ENCODE data around the gene S100A4.
A peak's percentile ranks its signal among the peaks of the same experiment; 100 is the strongest.

Gene S100A4

GRCh38 chr1:153536671-153537375 is 8.8 kb downstream of the S100A4 start:
- TF ChIP-seq, protein P1, sequence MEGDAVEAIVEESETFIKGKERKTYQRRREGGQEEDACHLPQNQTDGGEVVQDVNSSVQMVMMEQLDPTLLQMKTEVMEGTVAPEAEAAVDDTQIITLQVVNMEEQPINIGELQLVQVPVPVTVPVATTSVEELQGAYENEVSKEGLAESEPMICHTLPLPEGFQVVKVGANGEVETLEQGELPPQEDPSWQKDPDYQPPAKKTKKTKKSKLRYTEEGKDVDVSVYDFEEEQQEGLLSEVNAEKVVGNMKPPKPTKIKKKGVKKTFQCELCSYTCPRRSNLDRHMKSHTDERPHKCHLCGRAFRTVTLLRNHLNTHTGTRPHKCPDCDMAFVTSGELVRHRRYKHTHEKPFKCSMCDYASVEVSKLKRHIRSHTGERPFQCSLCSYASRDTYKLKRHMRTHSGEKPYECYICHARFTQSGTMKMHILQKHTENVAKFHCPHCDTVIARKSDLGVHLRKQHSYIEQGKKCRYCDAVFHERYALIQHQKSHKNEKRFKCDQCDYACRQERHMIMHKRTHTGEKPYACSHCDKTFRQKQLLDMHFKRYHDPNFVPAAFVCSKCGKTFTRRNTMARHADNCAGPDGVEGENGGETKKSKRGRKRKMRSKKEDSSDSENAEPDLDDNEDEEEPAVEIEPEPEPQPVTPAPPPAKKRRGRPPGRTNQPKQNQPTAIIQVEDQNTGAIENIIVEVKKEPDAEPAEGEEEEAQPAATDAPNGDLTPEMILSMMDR (conservative IDR thresholded peaks at IDR 0.05; ENCODE audit: low read depth), result no peak
- peak overlapping the region; percentile 99 for H3K27ac ChIP-seq
- POLR2A ChIA-PET (ENCODE audit: low non-redundant PET), result interaction anchor here (0.9 to 2.4 kb wide), 4 partner anchors 23 to 29 kb away, joined by 3 to 21 read pairs (median 6); no protein-coding TSS in a partner anchor
- DNase-seq (ENCODE audit: low spot score), result no peak
- CTCF ChIA-PET, result interaction anchor here (0.7 kb wide), 2 partner anchors 72 to 146 kb away, joined by 3 to 4 read pairs; partner anchors contain the start of gene S100A8

DNA sequence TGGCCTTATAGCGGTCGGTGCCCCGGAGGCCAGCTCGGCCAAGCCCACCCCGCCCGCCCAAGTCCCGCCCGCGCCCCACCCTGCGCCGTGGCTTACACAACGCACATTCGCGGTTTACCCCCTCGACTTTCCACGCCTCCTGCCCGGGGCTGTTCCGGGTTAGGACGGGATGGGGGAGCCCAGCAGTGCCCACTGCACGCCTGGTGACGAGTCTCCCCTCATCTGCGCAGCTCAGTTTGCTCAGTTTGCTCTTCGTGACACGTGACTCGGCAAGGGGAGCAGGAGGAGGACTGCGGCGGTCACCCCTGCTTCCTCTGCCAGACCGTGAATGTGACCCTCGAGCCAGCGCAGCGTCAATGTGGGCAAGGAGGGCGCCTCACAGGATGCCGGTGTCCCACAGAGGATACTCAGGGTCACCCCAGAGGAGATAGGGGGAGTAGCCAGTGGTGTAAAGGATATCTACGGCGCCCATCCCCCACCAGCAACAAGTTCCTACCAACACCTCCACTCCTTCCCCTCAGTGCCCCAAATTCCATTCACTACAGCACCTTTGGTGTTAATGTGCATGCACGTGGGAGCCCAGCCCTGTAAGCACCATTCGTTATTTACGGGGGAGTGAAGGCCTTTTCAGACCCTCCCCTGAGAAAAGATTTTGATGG is 9.5 kb downstream of the S100A4 start:
- ChIA-PET CTCF (interaction anchor here (5.3 kb wide), 1 partner anchor 33 kb away, joined by 32 read pairs; no protein-coding TSS in a partner anchor), POLR2A (ENCODE audit: low non-redundant PET) (interaction anchor here (0.8 to 2.4 kb wide), 7 partner anchors 10 to 32 kb away, joined by 3 to 21 read pairs (median 8); partner anchors contain the start of gene S100A2)
- H3K27ac ChIP-seq, result peak overlapping the region; percentile 99
- DNase-seq (ENCODE audit: low spot score), result peak; percentile 75
- TF ChIP-seq, protein P1 (conservative IDR thresholded peaks at IDR 0.05; ENCODE audit: low read depth), result no peak

DNA sequence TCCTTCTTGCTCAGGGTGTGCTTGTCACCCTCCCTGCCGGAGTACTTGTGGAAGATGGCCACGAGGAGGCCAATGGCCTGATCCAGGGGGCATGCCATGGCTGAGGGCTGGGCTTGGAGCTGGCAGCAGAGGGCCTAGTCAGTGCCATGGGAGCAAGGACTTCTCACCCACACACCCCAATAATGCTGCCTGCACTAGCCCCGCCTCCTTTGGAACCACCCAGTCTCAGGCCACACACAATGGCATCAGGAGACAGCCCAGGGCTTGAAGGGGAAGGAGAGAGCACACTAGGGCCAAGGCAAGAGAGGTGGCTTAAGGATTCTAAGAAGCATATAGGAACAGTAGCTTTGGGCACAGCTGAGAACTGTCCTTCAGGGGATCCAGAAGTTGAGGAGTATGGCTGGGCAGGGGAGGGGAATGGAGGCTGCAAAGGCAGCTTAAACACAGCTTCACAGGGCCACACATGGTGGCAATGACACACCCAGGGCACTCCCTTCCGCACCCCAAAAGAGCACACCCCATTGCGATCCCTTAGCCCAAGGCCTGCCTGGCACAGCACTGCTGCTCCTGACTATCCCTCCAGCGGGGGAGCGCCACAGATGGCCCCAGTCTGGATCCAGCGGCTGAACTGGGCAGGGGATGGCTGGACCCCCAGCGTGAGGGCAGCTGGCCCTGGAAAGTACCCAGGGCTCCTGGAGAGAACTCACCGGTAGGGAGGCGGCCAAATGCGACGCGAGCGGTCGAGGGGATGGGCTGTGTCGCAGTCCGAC is 10.2 kb downstream of the S100A4 start, which contains the start of gene S100A6:
TSS of gene S100A6 (minus strand) at position 750 of the 770 bp plus-strand sequence. CDS start at position 98, 652 bp downstream.
- peak within 1 kb of the TSS; percentile 99 for H3K27ac ChIP-seq
- CTCF ChIA-PET, result interaction anchor here (0.5 to 5.3 kb wide), 2 partner anchors 19 to 33 kb away, joined by 4 to 32 read pairs; no protein-coding TSS in a partner anchor
- no peak for DNase-seq (ENCODE audit: low spot score)
- TF ChIP-seq, protein P1 (conservative IDR thresholded peaks at IDR 0.05; ENCODE audit: low read depth), result no peak
- POLR2A ChIA-PET (ENCODE audit: low non-redundant PET), result interaction anchor here (0.6 to 2.4 kb wide), 11 partner anchors 9 to 33 kb away, joined by 3 to 21 read pairs (median 5); partner anchors contain the start of genes S100A2 and S100A4

DNA sequence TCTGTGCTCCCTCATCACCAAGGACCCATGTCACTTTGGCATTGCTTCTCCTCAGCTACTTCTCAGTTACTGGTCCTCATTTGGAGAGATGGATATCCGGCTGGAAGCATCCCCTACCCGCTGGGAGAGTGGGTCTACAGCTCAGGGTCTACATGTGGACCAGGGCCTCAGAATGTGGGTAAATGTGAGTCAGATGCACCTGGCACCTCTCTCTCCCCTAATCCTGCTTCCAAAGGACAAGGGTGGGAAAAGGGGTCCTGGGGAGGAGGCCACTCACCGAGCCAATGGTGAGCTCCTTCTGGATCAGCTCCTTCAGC is 10.7 kb downstream of the S100A4 start:
- POLR2A ChIA-PET (ENCODE audit: low non-redundant PET), result interaction anchor here (0.6 to 2.4 kb wide), 7 partner anchors 9 to 33 kb away, joined by 3 to 21 read pairs (median 8); partner anchors contain the start of genes S100A2 and S100A4
- H3K27ac ChIP-seq, result peak overlapping the region; percentile 99
- TF ChIP-seq, protein P1 (conservative IDR thresholded peaks at IDR 0.05; ENCODE audit: low read depth), result no peak
- CTCF ChIA-PET, result interaction anchor here (5.3 kb wide), 1 partner anchor 34 kb away, joined by 32 read pairs; no protein-coding TSS in a partner anchor
- DNase-seq (ENCODE audit: low spot score), result no peak

- CTCF ChIA-PET, result interaction anchor here (1.3 to 5.3 kb wide), 3 partner anchors 17 to 181 kb away, joined by 3 to 32 read pairs (median 6); no protein-coding TSS in a partner anchor
- DNase-seq (ENCODE audit: low spot score), result peak; percentile 20
- TF ChIP-seq, protein P1 (conservative IDR thresholded peaks at IDR 0.05; ENCODE audit: low read depth), result no peak
Measured at GRCh38 chr1:153534226-153534924, 11.2 kb downstream of the S100A4 start.

More at GRCh38 chr1:153534226-153534924, 11.2 kb downstream of the S100A4 start:
- POLR2A ChIA-PET (ENCODE audit: low non-redundant PET), result interaction anchor here (0.6 to 2.4 kb wide), 8 partner anchors 9 to 34 kb away, joined by 3 to 21 read pairs (median 7); partner anchors contain the start of genes S100A2 and S100A4
- H3K27ac ChIP-seq, result peak overlapping the region; percentile 99

Measured in RWPE1 (cell line).